Measurements from ENCODE around the gene CACNA1D.

GRCh38 chr3:53489386-53489785 is 5.0 kb upstream of the CACNA1D start:
- no peak for TF ChIP-seq EZH2phosphoT487 (IDR thresholded peaks at IDR 0.05; ENCODE audit: low read depth)
- TF ChIP-seq CTCF (IDR thresholded peaks at IDR 0.05; ENCODE audit: low read depth, low read length) = no peak

Measured in OCI-LY3 (cell line).